Measurements from ENCODE around the gene WASF1. TPM values are rescaled to one million over a fixed set of nuclear protein-coding genes. Genes with fewer than 3 reads are reported as not detected.
"Not testable (repeated sequence)": the region's sequence is repeated elsewhere in the genome, so short reads cannot be mapped to it uniquely, and the experiment has no call there.

The WASF1 gene
- total RNA-seq, 4 donors from 2014 or later, result 5.8 to 15.6 (median 12.2) TPM

DNA sequence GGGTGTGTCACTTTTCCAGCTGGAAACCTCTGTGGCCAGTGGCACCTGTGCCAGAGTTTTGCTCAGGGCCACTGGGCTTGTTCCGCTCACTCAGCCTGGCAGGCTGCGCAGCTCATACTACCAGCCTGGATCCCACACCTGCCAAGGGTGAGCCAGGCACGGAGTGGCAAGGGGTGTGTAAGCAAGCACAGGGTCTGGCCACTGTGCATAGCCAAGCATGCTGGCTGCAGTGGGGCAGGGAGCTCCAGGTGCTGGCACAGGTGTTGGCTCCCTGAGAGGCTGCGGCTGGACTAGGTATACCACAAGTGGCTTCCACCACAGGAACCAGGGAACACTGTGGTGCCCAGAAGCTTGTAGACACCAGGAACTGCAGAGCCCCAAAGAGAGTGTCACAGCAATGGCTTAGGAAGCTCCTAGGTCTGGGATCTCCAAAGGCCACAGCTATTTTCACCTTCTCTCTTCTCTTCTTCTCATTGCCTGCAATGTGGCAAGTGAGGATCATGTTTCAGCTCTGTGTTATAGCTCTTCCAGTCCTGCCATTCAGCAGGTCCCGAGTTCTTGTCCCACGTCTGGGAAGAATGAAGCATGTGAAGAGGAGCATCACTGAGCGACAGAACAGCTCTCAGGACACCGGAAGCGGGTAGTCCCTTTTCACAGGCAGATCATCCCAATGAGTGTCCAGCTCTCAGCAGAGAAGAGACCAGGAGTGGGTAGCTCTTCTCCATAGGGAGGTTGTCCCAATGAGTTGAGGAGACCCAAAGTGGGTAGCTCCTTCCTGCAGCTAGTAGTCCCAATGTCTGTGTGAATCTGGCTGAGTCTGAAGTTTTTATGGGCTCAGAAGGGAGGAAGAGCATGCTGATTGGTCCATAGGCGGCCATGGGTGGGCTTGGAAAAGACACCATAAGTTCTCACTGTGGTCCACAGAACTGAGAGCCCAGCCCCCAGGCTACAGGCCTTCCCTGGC lies 41.3 kb downstream of the WASF1 start:
- no peak for DNase-seq (ENCODE audit: low spot score)
- TF ChIP-seq, protein P1, sequence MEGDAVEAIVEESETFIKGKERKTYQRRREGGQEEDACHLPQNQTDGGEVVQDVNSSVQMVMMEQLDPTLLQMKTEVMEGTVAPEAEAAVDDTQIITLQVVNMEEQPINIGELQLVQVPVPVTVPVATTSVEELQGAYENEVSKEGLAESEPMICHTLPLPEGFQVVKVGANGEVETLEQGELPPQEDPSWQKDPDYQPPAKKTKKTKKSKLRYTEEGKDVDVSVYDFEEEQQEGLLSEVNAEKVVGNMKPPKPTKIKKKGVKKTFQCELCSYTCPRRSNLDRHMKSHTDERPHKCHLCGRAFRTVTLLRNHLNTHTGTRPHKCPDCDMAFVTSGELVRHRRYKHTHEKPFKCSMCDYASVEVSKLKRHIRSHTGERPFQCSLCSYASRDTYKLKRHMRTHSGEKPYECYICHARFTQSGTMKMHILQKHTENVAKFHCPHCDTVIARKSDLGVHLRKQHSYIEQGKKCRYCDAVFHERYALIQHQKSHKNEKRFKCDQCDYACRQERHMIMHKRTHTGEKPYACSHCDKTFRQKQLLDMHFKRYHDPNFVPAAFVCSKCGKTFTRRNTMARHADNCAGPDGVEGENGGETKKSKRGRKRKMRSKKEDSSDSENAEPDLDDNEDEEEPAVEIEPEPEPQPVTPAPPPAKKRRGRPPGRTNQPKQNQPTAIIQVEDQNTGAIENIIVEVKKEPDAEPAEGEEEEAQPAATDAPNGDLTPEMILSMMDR (IDR thresholded peaks at IDR 0.05), result no peak
- no peak for ATAC-seq (ENCODE audit: low FRiP score)

DNA sequence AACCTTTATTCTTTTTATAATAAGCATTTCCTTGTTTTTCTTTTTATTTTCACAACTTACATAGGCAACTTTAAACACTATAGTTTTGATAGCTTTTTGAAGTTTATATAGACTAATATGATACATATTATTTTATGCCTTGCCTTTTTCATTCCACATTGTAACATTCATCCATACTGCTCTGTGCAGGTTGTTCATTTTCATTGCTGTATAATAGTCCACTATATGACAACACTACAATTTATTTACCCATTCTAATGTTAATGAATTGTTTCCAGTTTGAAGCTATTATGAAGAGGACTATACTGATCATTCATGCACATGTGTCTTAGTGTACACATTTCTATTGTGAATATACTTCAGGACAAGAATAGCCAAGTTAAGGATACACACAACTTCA lies 49.1 kb downstream of the WASF1 start:
- TF ChIP-seq, protein P1 (IDR thresholded peaks at IDR 0.05), result no peak
- ATAC-seq (ENCODE audit: low FRiP score), result no peak
- DNase-seq (ENCODE audit: low spot score), result no peak

DNA sequence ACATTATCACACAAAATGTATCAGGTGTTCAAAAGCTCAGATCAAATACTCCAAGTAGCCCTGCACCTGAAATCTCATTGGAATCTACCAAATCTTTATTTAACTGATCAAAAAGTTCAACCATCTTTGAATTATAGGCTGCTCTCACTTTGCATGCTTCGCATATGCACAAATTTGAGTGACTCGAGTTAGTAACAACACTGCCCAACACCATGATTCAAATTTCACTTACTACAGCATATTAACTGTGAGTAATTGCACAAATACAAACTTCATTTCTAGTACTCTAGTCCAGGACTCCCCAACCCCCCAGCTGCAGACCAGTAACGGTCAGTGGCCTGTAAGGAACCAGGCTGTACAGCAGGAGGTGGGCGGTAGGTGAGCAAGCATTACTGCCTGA lies 51.1 kb downstream of the WASF1 start:
- DNase-seq (ENCODE audit: low spot score), result no peak
- TF ChIP-seq, protein P1 (IDR thresholded peaks at IDR 0.05), result no peak
- ATAC-seq (ENCODE audit: low FRiP score), result no peak

DNA sequence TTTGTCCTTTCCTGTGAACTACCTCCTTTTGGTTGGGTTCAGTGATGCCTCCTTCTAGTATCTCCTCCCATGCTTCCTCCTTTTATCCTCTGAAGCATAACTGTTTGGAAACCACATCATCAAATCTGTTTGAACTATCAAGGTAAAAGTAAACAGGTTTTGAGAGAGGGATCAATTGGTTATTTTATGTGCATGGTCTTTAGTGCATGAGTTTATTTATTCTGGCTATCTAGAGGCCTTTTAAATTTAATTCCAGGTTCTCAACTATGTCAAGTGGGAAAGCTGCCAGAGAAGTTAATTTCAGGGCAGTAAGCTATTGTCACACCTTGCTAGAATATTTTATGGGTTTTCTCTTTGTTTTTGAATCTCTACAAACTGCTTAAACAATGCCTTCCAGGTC lies 54.1 kb downstream of the WASF1 start:
- no peak for ATAC-seq (ENCODE audit: low FRiP score)
- DNase-seq (ENCODE audit: low spot score), result no peak
- TF ChIP-seq, protein P1 (IDR thresholded peaks at IDR 0.05), result no peak

DNA sequence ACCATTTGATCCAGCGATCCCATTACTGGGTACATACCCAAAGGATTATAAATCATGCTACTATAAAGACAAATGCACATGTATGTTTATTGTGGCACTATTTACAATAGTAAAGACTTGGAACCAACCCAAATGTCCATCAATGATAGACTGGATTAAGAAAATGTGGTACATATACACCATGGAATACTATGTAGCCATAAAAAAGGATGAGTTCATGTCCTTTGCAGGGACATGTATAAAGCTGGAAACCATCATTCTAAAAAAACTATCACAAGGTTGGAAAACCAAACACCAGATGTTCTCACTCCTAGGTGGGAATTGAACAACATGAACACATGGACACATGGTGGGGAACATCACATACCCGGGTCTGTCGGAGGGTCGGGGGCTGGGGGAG lies 57.8 kb downstream of the WASF1 start:
- DNase-seq (ENCODE audit: low spot score); ATAC-seq (ENCODE audit: low FRiP score): not testable (repeated sequence)

DNA sequence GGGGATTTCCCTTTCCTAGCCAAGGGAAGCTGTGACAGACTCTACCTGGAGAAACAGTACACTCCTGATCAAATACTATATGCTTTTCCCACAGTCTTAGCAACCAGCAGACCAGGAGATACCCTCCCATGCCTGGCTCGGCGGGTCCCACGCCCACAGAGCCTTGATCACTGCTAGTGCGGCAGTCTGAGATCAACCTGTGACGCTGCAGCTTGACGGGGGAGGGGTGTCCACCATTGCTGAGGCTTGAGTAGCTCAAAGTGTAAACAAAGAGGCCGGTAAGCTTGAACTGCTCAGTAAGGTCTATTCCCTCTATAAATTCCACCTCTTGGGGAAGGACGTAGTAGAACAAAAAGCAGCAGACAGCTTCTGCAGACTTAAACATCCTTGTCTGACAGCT lies 63.2 kb downstream of the WASF1 start:
- ATAC-seq (ENCODE audit: low FRiP score) (no peak), DNase-seq (ENCODE audit: low spot score) (no peak)
- TF ChIP-seq, protein P1 (IDR thresholded peaks at IDR 0.05), result no peak

DNA sequence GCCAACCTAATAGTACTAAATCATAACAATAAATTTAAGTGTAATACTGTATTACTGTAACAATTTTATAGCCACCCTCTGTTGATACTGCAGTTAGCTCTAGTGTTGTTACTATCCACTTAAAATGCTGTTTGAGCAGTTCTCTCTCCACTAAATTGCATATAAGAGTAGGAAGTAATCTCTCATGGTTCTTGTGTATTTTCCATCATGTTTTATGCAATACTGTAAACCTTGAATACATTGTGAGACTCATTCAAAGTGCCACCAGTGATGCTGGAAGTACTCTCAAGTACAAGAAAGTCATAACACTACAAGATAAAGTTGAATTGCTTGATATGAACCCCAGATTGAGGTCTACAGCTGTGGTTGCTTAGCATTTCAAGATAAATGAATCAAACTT lies 65.5 kb downstream of the WASF1 start:
- TF ChIP-seq, protein P1 (IDR thresholded peaks at IDR 0.05), result no peak
- DNase-seq (ENCODE audit: low spot score), result no peak
- no peak for ATAC-seq (ENCODE audit: low FRiP score)
